Trophoblast cell (in vitro differentiated cells and primary cell): Measurements from ENCODE around the gene CMC1.

Source experiments
- DNase-seq, 2 donors: peaks; one replicate each; pipeline ENCODE4 v3.0.0-alpha.2; 2016
- H2AFZ ChIP-seq: 2 replicates; pipeline ENCODE4 v1.6.1; 2013; ENCODE audit warnings: low read length, moderate library complexity, mild to moderate bottlenecking; ENCODE audit not compliant: insufficient read depth, poor library complexity
- H2AK5ac ChIP-seq: 2 replicates; pipeline ENCODE4 v1.6.1; 2013; ENCODE audit warnings: mild to moderate bottlenecking, low read length
- H2BK120ac ChIP-seq: 2 replicates; pipeline ENCODE4 v1.6.1; 2013; ENCODE audit warnings: low read length, mild to moderate bottlenecking, moderate library complexity; ENCODE audit not compliant: insufficient read depth, poor library complexity
- H2BK12ac ChIP-seq: 2 replicates; pipeline ENCODE4 v1.6.1; 2013; ENCODE audit warnings: mild to moderate bottlenecking, low read length, moderate library complexity
- H2BK5ac ChIP-seq: 2 replicates; pipeline ENCODE4 v1.6.1; 2013; ENCODE audit warnings: low read length, low read depth, moderate library complexity, mild to moderate bottlenecking; ENCODE audit not compliant: poor library complexity
- H3K14ac ChIP-seq: 2 replicates; pipeline ENCODE4 v1.6.1; 2013; ENCODE audit warnings: mild to moderate bottlenecking, low read length
- H3K18ac ChIP-seq: 2 replicates; pipeline ENCODE4 v1.6.1; 2013; ENCODE audit warnings: mild to moderate bottlenecking, low read length
- H3K23ac ChIP-seq: 2 replicates; pipeline ENCODE4 v1.6.1; 2013; ENCODE audit warnings: low read length
- H3K27ac ChIP-seq: 2 replicates; pipeline ENCODE4 v1.5.1; 2013; ENCODE audit warnings: low read depth, mild to moderate bottlenecking, inconsistent platforms, low read length, moderate library complexity
- H3K27me3 ChIP-seq: 2 replicates; pipeline ENCODE4 v1.6.1; 2013; ENCODE audit warnings: inconsistent platforms, mild to moderate bottlenecking, low read length, moderate library complexity; ENCODE audit not compliant: insufficient read depth
- H3K36me3 ChIP-seq, 2 experiments: 1 replicate in 1 of 2; 2 replicates in 1 of 2; pipeline ENCODE4 v1.6.1; 2013; ENCODE audit warnings: low read length in 2 of 2, mild to moderate bottlenecking in 2 of 2, moderate library complexity in 1 of 2; ENCODE audit not compliant: insufficient read depth in 2 of 2, control insufficient read depth in 1 of 2
- H3K4ac ChIP-seq: 2 replicates; pipeline ENCODE4 v1.6.1; 2013; ENCODE audit warnings: low read depth, mild to moderate bottlenecking, low read length, moderate library complexity
- H3K4me1 ChIP-seq, 2 experiments: 1 replicate in 1 of 2; 2 replicates in 1 of 2; pipeline ENCODE4 v1.6.1; 2013; ENCODE audit warnings: low read length in 2 of 2, mild to moderate bottlenecking in 2 of 2, moderate library complexity in 1 of 2; ENCODE audit not compliant: insufficient read depth in 2 of 2, control insufficient read depth in 1 of 2
- H3K4me2 ChIP-seq: 2 replicates; pipeline ENCODE4 v1.6.1; 2013; ENCODE audit warnings: inconsistent platforms, mild to moderate bottlenecking, low read length, moderate library complexity
- H3K4me3 ChIP-seq: 2 replicates; pipeline ENCODE4 v1.5.1; 2013; ENCODE audit warnings: mild to moderate bottlenecking, low read depth, low read length, inconsistent platforms
- H3K79me1 ChIP-seq: one replicate; pipeline ENCODE4 v1.6.1; 2013; ENCODE audit warnings: low read length
- H3K79me2 ChIP-seq: 2 replicates; pipeline ENCODE4 v1.6.1; 2013; ENCODE audit warnings: low read length, mild to moderate bottlenecking; ENCODE audit not compliant: control insufficient read depth, insufficient read depth, poor library complexity
- H3K9ac ChIP-seq: 2 replicates; pipeline ENCODE4 v1.6.1; 2013; ENCODE audit warnings: mild to moderate bottlenecking, low read length
- H3K9me3 ChIP-seq: 2 replicates; pipeline ENCODE4 v1.6.1; 2013; ENCODE audit warnings: low read depth, mild to moderate bottlenecking, control low read depth, inconsistent platforms, low read length; ENCODE audit not compliant: insufficient read depth
- H4K12ac ChIP-seq: 2 replicates; pipeline ENCODE4 v1.6.1; 2013; ENCODE audit warnings: low read depth, mild to moderate bottlenecking, low read length, moderate library complexity
- H4K8ac ChIP-seq: 2 replicates; pipeline ENCODE4 v1.6.1; 2013; ENCODE audit warnings: low read depth, mild to moderate bottlenecking, low read length, moderate library complexity
- H4K91ac ChIP-seq: one replicate; pipeline ENCODE4 v1.6.1; 2013; ENCODE audit warnings: low read depth, mild to moderate bottlenecking, low read length, moderate library complexity
- WGBS: extraction: QIAGEN DNeasy Blood & Tissue Kit; methylation state at CpG from one replicate; pipeline ENCODE4 v1.1.7; 2013; ENCODE audit warnings: missing lambda C conversion rate; ENCODE audit not compliant: insufficient read length, insufficient coverage; ENCODE audit errors: extremely low coverage; 5-methylcytosine and 5-hydroxymethylcytosine counted together

The CMC1 gene

GRCh38 chr3:28279770-28280169 is 38.4 kb downstream of the CMC1 start:
- no peak overlapping the region for H3K4ac ChIP-seq
- no peak overlapping the region for H2BK120ac ChIP-seq
- H3K27ac ChIP-seq: no peak overlapping the region
- no peaks in the 10 kb centered on the region for H3K79me2 ChIP-seq
- WGBS: no CpG with 5 or more reads among the region's 4 CpGs
- DNase-seq: no peak
- no peak overlapping the region for H3K4me2 ChIP-seq
- H3K9ac ChIP-seq: no peak overlapping the region
- no peak overlapping the region for H2BK5ac ChIP-seq
- H2AFZ ChIP-seq: no peak overlapping the region
- H3K4me3 ChIP-seq: no peak overlapping the region
- no peak overlapping the region for H3K18ac ChIP-seq
- no peak overlapping the region for H2AK5ac ChIP-seq
- no peak overlapping the region for H4K8ac ChIP-seq
- H3K9me3 ChIP-seq: peaks cover 2% of the 10 kb centered on the region
- no peaks in the 10 kb centered on the region for H3K79me1 ChIP-seq
- no peak overlapping the region for H4K91ac ChIP-seq
- no peak overlapping the region for H2BK12ac ChIP-seq
- H4K12ac ChIP-seq: no peak overlapping the region
- peaks cover 4% of the 10 kb centered on the region in 2 experiments for H3K36me3 ChIP-seq
- H3K27me3 ChIP-seq: no peaks in the 10 kb centered on the region
- H3K23ac ChIP-seq: no peak overlapping the region
- H3K4me1 ChIP-seq: no peaks in the 10 kb centered on the region
- no peak overlapping the region for H3K14ac ChIP-seq

GRCh38 chr3:28280781-28281180 is 39.4 kb downstream of the CMC1 start:
- Histone ChIP-seq H2BK12ac (no peak overlapping the region), H3K4me1 (no peaks in the 10 kb centered on the region), H3K18ac (no peak overlapping the region), H2AK5ac (no peak overlapping the region), H3K23ac (no peak overlapping the region), H3K79me2 (no peaks in the 10 kb centered on the region), H3K9me3 (no peaks in the 10 kb centered on the region), H2AFZ (no peak overlapping the region), H3K79me1 (no peaks in the 10 kb centered on the region), H4K91ac (no peak overlapping the region), H3K9ac (no peak overlapping the region), H2BK5ac (no peak overlapping the region), H3K27ac (no peak overlapping the region), H3K27me3 (no peaks in the 10 kb centered on the region), H3K4me2 (no peak overlapping the region), H3K4ac (no peak overlapping the region), H4K8ac (no peak overlapping the region), H2BK120ac (no peak overlapping the region), H3K4me3 (no peak overlapping the region), H3K36me3 (no peaks in the 10 kb centered on the region), H4K12ac (no peak overlapping the region), H3K14ac (no peak overlapping the region)
- WGBS: no CpG with 5 or more reads among the region's 3 CpGs
- DNase-seq: no peak

- Histone ChIP-seq H3K36me3 (peaks cover 0 to 2% of the 10 kb centered on the region in 2 experiments), H2BK5ac (no peak overlapping the region), H3K14ac (no peak overlapping the region), H3K4me3 (no peak overlapping the region), H2BK120ac (no peak overlapping the region), H3K9ac (no peak overlapping the region), H3K4me1 (no peaks in the 10 kb centered on the region), H2AK5ac (no peak overlapping the region), H3K27me3 (no peaks in the 10 kb centered on the region), H4K91ac (no peak overlapping the region), H4K8ac (no peak overlapping the region), H3K79me1 (no peaks in the 10 kb centered on the region), H3K23ac (no peak overlapping the region), H3K79me2 (no peaks in the 10 kb centered on the region), H3K4me2 (no peak overlapping the region), H3K27ac (no peak overlapping the region), H2BK12ac (no peak overlapping the region), H3K4ac (no peak overlapping the region), H3K9me3 (no peaks in the 10 kb centered on the region), H4K12ac (no peak overlapping the region), H2AFZ (no peak overlapping the region), H3K18ac (no peak overlapping the region)
- DNase-seq: peak in 1 of 2 donors; percentile 43
These were observed 45.2 kb downstream of the CMC1 start for GRCh38 chr3:28286595-28286994.

DNA sequence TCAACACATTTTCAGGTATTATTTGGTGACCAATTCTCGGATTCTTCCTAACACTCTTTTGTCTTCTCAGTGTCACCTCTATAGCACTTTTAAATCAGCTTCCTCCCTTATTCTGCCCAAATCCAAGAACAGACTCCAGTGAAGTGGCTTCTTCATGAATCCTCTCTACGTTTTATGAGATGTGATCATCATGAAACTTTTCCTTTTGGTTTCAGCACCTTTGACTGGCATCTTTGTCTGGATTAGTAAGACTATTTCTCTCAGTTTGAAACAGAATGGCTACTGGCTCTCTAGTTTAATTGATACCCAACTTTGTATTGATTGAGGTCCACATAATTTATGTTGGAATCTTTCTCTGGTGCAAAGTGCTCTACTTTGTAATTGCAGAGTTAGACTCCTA is 45.6 kb downstream of the CMC1 start:
- no peak overlapping the region for H3K18ac ChIP-seq
- no peak overlapping the region for H2BK120ac ChIP-seq
- H3K79me2 ChIP-seq: no peaks in the 10 kb centered on the region
- no peaks in the 10 kb centered on the region for H3K79me1 ChIP-seq
- H4K91ac ChIP-seq: no peak overlapping the region
- no peak overlapping the region for H3K27ac ChIP-seq
- no CpG with 5 or more reads among the region's 2 CpGs for WGBS
- H3K9me3 ChIP-seq: no peaks in the 10 kb centered on the region
- no peak overlapping the region for H2BK12ac ChIP-seq
- H3K27me3 ChIP-seq: no peaks in the 10 kb centered on the region
- no peak overlapping the region for H2BK5ac ChIP-seq
- no peak overlapping the region for H3K23ac ChIP-seq
- H3K14ac ChIP-seq: no peak overlapping the region
- no peaks in the 10 kb centered on the region for H3K4me1 ChIP-seq
- no peak overlapping the region for H3K4ac ChIP-seq
- no peak overlapping the region for H4K8ac ChIP-seq
- peaks cover 0 to 2% of the 10 kb centered on the region in 2 experiments for H3K36me3 ChIP-seq
- no peak for DNase-seq
- H3K4me3 ChIP-seq: no peak overlapping the region
- H2AFZ ChIP-seq: no peak overlapping the region
- no peak overlapping the region for H2AK5ac ChIP-seq
- H4K12ac ChIP-seq: no peak overlapping the region
- H3K9ac ChIP-seq: no peak overlapping the region
- H3K4me2 ChIP-seq: no peak overlapping the region
